ENCODE results near the gene MARK3.
"Not testable (repeated sequence)": the region's sequence is repeated elsewhere in the genome, so short reads cannot be mapped to it uniquely, and the experiment has no call there.

The MARK3 gene

GRCh38 chr14:103508521-103509329 lies 123.5 kb downstream of the MARK3 start:
- TF ChIP-seq GABPA (IDR thresholded peaks at IDR 0.05; ENCODE audit: low read depth), result no peak
- no peak for TF ChIP-seq CTCF (IDR thresholded peaks at IDR 0.05; ENCODE audit: insufficient read depth, low read length)
- TF ChIP-seq REST (IDR thresholded peaks at IDR 0.05; ENCODE audit: insufficient replicate concordance, low read depth), result no peak
- no peak for TF ChIP-seq POLR2AphosphoS5 (IDR thresholded peaks at IDR 0.05; ENCODE audit: low read depth)
- TF ChIP-seq SPI1 (IDR thresholded peaks at IDR 0.05; ENCODE audit: borderline replicate concordance, low read depth), result no peak
- H3K27me3 ChIP-seq (ENCODE audit: insufficient read depth, poor library complexity, severe bottlenecking), result no peaks in the 10 kb centered on the region
- H3K4me3 ChIP-seq (replicated peaks; ENCODE audit: insufficient read depth, low read length), result no peak overlapping the region
- DNase-seq (ENCODE audit: low read depth in 1 of 2, low spot score in 1 of 2), result no peak
- H3K27ac ChIP-seq (replicated peaks), result no peak overlapping the region

GRCh38 chr14:103509864-103510723 lies 124.9 kb downstream of the MARK3 start:
- DNase-seq (ENCODE audit: low read depth in 1 of 2, low spot score in 1 of 2), result no peak
- TF ChIP-seq POLR2AphosphoS5 (IDR thresholded peaks at IDR 0.05; ENCODE audit: low read depth) (no peak; the same call in 1 of the 2 replicates), GABPA (IDR thresholded peaks at IDR 0.05; ENCODE audit: low read depth) (no peak), SPI1 (IDR thresholded peaks at IDR 0.05; ENCODE audit: borderline replicate concordance, low read depth) (no peak), REST (IDR thresholded peaks at IDR 0.05; ENCODE audit: insufficient replicate concordance, low read depth) (no peak), CTCF (IDR thresholded peaks at IDR 0.05; ENCODE audit: insufficient read depth, low read length) (no peak)
- Histone ChIP-seq H3K27me3 (ENCODE audit: insufficient read depth, poor library complexity, severe bottlenecking) (no peaks in the 10 kb centered on the region), H3K4me3 (replicated peaks; ENCODE audit: insufficient read depth, low read length) (no peak overlapping the region), H3K27ac (replicated peaks) (no peak overlapping the region)

GRCh38 chr14:103510724-103511693 lies 125.8 kb downstream of the MARK3 start:
- no peak for TF ChIP-seq CTCF (IDR thresholded peaks at IDR 0.05; ENCODE audit: insufficient read depth, low read length)
- TF ChIP-seq REST (IDR thresholded peaks at IDR 0.05; ENCODE audit: insufficient replicate concordance, low read depth), result no peak
- TF ChIP-seq POLR2AphosphoS5 (IDR thresholded peaks at IDR 0.05; ENCODE audit: low read depth), result no peak; the same call in 1 of the 2 replicates
- no peak for TF ChIP-seq SPI1 (IDR thresholded peaks at IDR 0.05; ENCODE audit: borderline replicate concordance, low read depth)
- TF ChIP-seq GABPA (IDR thresholded peaks at IDR 0.05; ENCODE audit: low read depth), result no peak
- no peak for DNase-seq (ENCODE audit: low read depth in 1 of 2, low spot score in 1 of 2)
- Histone ChIP-seq H3K4me3 (replicated peaks; ENCODE audit: insufficient read depth, low read length) (no peak overlapping the region), H3K27me3 (ENCODE audit: insufficient read depth, poor library complexity, severe bottlenecking) (no peaks in the 10 kb centered on the region), H3K27ac (replicated peaks) (no peak overlapping the region)

- H3K27me3 ChIP-seq (ENCODE audit: insufficient read depth, poor library complexity, severe bottlenecking); H3K4me3 ChIP-seq (replicated peaks; ENCODE audit: insufficient read depth, low read length); H3K27ac ChIP-seq (replicated peaks); DNase-seq (ENCODE audit: low read depth in 1 of 2, low spot score in 1 of 2): not testable (repeated sequence)
These were observed 127.0 kb downstream of the MARK3 start for GRCh38 chr14:103512180-103512579.

Measured in HL-60 (cell line).